Ishikawa (cell line): ENCODE measurements around the gene UBE2E3.

Experiments
- CEBPB ChIP-seq: IDR thresholded peaks from 2 replicates; pipeline ENCODE4 v1.6.1; 2012
- CREB1 ChIP-seq: IDR thresholded peaks from 2 replicates; pipeline ENCODE4 v1.6.1; 2012; ENCODE audit warnings: low read depth
- EGR1 ChIP-seq: IDR thresholded peaks from 2 replicates; pipeline ENCODE4 v1.6.1; 2012
- EP300 ChIP-seq: IDR thresholded peaks from 2 replicates; pipeline ENCODE4 v1.6.1; 2012; ENCODE audit warnings: borderline replicate concordance
- FOXM1 ChIP-seq: IDR thresholded peaks from 2 replicates; pipeline ENCODE4 v1.6.1; 2012; ENCODE audit warnings: low read depth, borderline replicate concordance
- MAX ChIP-seq: IDR thresholded peaks from 2 replicates; pipeline ENCODE4 v1.6.1; 2012
- NFIC ChIP-seq: IDR thresholded peaks from 2 replicates; pipeline ENCODE4 v1.6.1; 2012
- RAD21 ChIP-seq: IDR thresholded peaks from 2 replicates; pipeline ENCODE4 v1.6.1; 2012; ENCODE audit warnings: low read depth
- REST ChIP-seq: IDR thresholded peaks from 2 replicates; pipeline ENCODE4 v1.6.1; 2012; ENCODE audit warnings: low read depth, mild to moderate bottlenecking
- TAF1 ChIP-seq: IDR thresholded peaks from 2 replicates; pipeline ENCODE4 v1.6.1; 2012; ENCODE audit warnings: low read depth, mild to moderate bottlenecking
- TCF12 ChIP-seq: IDR thresholded peaks from 2 replicates; pipeline ENCODE4 v1.6.1; 2012; ENCODE audit warnings: low read depth
- TEAD4 ChIP-seq: IDR thresholded peaks from 2 replicates; pipeline ENCODE4 v1.6.1; 2012
- USF1 ChIP-seq: IDR thresholded peaks from 2 replicates; pipeline ENCODE4 v1.6.1; 2012
- YY1 ChIP-seq: IDR thresholded peaks from 2 replicates; pipeline ENCODE4 v1.6.1; 2012; ENCODE audit warnings: low read depth
- ZBTB7A ChIP-seq: IDR thresholded peaks from 2 replicates; pipeline ENCODE4 v1.6.1; 2012; ENCODE audit warnings: low read depth

UBE2E3 gene

GRCh38 chr2:180938451-180938850 lies 42.0 kb upstream of the UBE2E3 start:
- TF ChIP-seq MAX (no peak), USF1 (no peak), EGR1 (no peak), TAF1 (no peak), CEBPB (no peak), CREB1 (no peak), FOXM1 (no peak), REST (no peak), RAD21 (no peak), TEAD4 (no peak), YY1 (no peak), ZBTB7A (no peak), EP300 (no peak), TCF12 (no peak), NFIC (no peak)

- TF ChIP-seq RAD21 (no peak), CEBPB (no peak), TEAD4 (no peak), MAX (no peak), NFIC (no peak), TCF12 (no peak), ZBTB7A (no peak), EP300 (no peak), REST (no peak), FOXM1 (no peak), CREB1 (no peak), TAF1 (no peak), EGR1 (no peak), USF1 (no peak), YY1 (no peak)
Measured at GRCh38 chr2:180943275-180943674, 37.1 kb upstream of the UBE2E3 start.

GRCh38 chr2:180944372-180944771 lies 36.0 kb upstream of the UBE2E3 start:
- TF ChIP-seq REST (peak; percentile 72), NFIC (no peak)

GRCh38 chr2:180947208-180947689 lies 33.2 kb upstream of the UBE2E3 start:
- TF ChIP-seq FOXM1, result no peak
- no peak for TF ChIP-seq REST
- no peak for TF ChIP-seq EP300
- TF ChIP-seq CREB1, result no peak
- no peak for TF ChIP-seq EGR1
- no peak for TF ChIP-seq TAF1
- no peak for TF ChIP-seq TCF12
- TF ChIP-seq MAX, result no peak
- TF ChIP-seq ZBTB7A, result no peak
- TF ChIP-seq YY1, result no peak
- TF ChIP-seq RAD21, result no peak
- no peak for TF ChIP-seq CEBPB
- no peak for TF ChIP-seq USF1
- TF ChIP-seq TEAD4, result no peak
- no peak for TF ChIP-seq NFIC
